ENCODE data around the gene OR2AE1. TPM values are rescaled to one million over a fixed set of nuclear protein-coding genes. Genes with fewer than 3 reads are reported as not detected.

The OR2AE1 gene
- total and polyA plus RNA-seq, 9 of the 15 experiments (the other 6 are each of a cell fraction or from before 2014, with no cell fraction given), result 0.27 TPM; not detected in 8

DNA sequence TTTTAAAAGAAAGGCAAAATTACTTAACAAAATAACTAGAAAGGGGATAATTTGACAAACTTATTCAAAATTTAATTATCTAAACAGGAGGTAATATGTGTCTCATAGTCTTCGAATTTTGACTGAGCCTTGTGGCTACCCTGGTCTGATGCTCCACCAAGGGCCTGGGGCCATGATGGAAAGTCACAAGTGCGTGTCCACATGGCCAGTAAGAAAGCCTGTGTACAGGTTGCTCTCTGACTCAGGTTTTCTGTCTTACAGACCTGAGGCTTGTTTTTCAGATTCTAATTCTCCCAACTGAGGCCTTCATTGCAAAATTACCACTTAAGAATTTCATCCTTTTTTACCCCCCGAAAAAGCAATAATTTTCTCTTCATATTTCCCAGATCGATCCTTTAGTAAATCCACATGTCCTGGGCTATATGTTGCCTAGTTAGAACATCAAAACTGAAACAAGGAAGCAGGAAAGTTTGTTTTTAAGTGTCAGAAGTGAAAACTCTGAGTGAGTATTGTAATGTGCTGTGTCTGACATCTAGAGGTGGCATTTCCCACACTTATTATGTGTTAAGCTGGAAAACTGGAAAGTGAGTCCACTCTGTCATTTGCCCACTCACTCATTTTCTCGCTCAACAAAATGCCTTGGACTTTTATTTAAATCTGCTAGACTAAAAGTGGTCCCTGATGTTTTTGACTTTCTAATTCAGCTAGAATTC, 39.0 kb downstream of the OR2AE1 start (continued):
- TF ChIP-seq, protein P1, sequence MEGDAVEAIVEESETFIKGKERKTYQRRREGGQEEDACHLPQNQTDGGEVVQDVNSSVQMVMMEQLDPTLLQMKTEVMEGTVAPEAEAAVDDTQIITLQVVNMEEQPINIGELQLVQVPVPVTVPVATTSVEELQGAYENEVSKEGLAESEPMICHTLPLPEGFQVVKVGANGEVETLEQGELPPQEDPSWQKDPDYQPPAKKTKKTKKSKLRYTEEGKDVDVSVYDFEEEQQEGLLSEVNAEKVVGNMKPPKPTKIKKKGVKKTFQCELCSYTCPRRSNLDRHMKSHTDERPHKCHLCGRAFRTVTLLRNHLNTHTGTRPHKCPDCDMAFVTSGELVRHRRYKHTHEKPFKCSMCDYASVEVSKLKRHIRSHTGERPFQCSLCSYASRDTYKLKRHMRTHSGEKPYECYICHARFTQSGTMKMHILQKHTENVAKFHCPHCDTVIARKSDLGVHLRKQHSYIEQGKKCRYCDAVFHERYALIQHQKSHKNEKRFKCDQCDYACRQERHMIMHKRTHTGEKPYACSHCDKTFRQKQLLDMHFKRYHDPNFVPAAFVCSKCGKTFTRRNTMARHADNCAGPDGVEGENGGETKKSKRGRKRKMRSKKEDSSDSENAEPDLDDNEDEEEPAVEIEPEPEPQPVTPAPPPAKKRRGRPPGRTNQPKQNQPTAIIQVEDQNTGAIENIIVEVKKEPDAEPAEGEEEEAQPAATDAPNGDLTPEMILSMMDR (IDR thresholded peaks at IDR 0.05 in 2 of 3, conservative IDR thresholded peaks at IDR 0.05 in 1 of 3; ENCODE audit: insufficient read depth in 2 of 3, low read depth in 1 of 3, low read length in 3 of 3), result peak; percentile 36 to 68 (median 45); a peak in 4 of 6 replicates
- TF ChIP-seq, protein P2, sequence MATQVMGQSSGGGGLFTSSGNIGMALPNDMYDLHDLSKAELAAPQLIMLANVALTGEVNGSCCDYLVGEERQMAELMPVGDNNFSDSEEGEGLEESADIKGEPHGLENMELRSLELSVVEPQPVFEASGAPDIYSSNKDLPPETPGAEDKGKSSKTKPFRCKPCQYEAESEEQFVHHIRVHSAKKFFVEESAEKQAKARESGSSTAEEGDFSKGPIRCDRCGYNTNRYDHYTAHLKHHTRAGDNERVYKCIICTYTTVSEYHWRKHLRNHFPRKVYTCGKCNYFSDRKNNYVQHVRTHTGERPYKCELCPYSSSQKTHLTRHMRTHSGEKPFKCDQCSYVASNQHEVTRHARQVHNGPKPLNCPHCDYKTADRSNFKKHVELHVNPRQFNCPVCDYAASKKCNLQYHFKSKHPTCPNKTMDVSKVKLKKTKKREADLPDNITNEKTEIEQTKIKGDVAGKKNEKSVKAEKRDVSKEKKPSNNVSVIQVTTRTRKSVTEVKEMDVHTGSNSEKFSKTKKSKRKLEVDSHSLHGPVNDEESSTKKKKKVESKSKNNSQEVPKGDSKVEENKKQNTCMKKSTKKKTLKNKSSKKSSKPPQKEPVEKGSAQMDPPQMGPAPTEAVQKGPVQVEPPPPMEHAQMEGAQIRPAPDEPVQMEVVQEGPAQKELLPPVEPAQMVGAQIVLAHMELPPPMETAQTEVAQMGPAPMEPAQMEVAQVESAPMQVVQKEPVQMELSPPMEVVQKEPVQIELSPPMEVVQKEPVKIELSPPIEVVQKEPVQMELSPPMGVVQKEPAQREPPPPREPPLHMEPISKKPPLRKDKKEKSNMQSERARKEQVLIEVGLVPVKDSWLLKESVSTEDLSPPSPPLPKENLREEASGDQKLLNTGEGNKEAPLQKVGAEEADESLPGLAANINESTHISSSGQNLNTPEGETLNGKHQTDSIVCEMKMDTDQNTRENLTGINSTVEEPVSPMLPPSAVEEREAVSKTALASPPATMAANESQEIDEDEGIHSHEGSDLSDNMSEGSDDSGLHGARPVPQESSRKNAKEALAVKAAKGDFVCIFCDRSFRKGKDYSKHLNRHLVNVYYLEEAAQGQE (IDR thresholded peaks at IDR 0.05; ENCODE audit: borderline replicate concordance), result peak; percentile 88
- TF ChIP-seq, protein P2 (CRISPR knock-in tag; IDR thresholded peaks at IDR 0.05; ENCODE audit: low read depth), result no peak
- TF ChIP-seq RAD21 (CRISPR knock-in tag; conservative IDR thresholded peaks at IDR 0.05 in 1 of 2, IDR thresholded peaks at IDR 0.05 in 1 of 2) (peak; percentile 81 to 85), EP400 (IDR thresholded peaks at IDR 0.05) (peak; percentile 28; the same call in 1 of the 2 replicates), TCF7 (IDR thresholded peaks at IDR 0.05; ENCODE audit: borderline replicate concordance) (no peak), ELF1 (tag; IDR thresholded peaks at IDR 0.05) (peak; percentile 26; the same call in 1 of the 2 replicates), TEAD1 (CRISPR knock-in tag; IDR thresholded peaks at IDR 0.05) (0 out of 4 replicates have a peak, but pooled peaks of 1 of the 2 experiments have one; percentile 23), DEAF1 (CRISPR knock-in tag; IDR thresholded peaks at IDR 0.05) (peak; percentile 29; the same call in 1 of the 2 replicates), ARID2 (IDR thresholded peaks at IDR 0.05) (0 out of 2 replicates have a peak, but pooled peaks have one; percentile 44)

All from K562 (cell line).